GM13977 (cell line): ENCODE results near the gene SUPT20H.
A peak's percentile ranks its signal among the peaks of the same experiment; 100 is the strongest.

Experiments
- DNase-seq: peaks from one replicate; pipeline ENCODE4 v3.0.0; 2012; ENCODE audit warnings: low spot score
- in situ Hi-C: fragments of 300-500 bp; cut with MboI; formaldehyde crosslinking; loops from one replicate; pipeline ENCODE4 v1.12.0; 2022; ENCODE audit warnings: low sequenced_read_pairs, low pct_unique_long_range_greater_than_20kb, mixed read lengths, inconsistent platforms; ENCODE audit not compliant: unreplicated experiment
- TF ChIP-seq, protein P1 (sequence below): IDR thresholded peaks from 2 replicates; pipeline ENCODE4 v1.5.1; 2012; ENCODE audit warnings: mild to moderate bottlenecking, control low read depth; ENCODE audit not compliant: insufficient read depth; ENCODE audit errors: extremely low read depth, missing control alignments

SUPT20H gene

DNA sequence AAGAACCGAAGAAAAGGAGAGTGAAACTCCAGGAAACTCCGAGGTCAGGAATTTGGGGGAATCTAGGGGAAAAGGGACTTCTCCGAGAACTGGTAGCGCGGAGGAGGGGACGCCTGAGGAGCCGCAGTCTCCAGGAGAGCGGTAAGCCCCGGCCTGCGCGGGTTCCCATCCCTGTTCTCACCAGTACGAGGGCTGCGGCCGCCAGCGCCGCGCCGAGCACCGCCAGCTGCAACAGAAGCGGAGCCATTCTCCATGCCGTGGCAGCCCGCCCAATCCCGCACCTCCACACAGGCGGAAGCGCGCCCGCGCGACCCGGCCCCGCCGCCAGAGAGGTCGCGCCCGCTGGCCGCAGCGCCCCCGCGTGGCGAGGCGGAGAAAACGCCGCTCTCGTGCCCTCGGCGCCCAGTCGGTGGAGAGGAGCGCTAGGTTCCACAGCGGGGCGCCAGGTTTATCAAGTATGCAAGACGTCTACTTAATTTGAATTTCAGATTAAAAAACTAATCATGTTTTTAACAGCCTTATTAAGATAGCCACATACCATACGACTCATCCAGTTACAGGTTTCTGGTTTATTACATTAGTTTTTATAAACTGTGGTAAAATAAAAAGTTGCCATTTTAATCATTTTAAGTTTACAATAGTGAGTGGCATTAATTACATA lies 60.3 kb downstream of the SUPT20H start, which contains the start of gene ALG5:
ALG5 (minus strand) TSS at position 287 of the 661 bp plus-strand sequence; CDS start at position 247, 40 bp downstream.
- TF ChIP-seq, protein P1, sequence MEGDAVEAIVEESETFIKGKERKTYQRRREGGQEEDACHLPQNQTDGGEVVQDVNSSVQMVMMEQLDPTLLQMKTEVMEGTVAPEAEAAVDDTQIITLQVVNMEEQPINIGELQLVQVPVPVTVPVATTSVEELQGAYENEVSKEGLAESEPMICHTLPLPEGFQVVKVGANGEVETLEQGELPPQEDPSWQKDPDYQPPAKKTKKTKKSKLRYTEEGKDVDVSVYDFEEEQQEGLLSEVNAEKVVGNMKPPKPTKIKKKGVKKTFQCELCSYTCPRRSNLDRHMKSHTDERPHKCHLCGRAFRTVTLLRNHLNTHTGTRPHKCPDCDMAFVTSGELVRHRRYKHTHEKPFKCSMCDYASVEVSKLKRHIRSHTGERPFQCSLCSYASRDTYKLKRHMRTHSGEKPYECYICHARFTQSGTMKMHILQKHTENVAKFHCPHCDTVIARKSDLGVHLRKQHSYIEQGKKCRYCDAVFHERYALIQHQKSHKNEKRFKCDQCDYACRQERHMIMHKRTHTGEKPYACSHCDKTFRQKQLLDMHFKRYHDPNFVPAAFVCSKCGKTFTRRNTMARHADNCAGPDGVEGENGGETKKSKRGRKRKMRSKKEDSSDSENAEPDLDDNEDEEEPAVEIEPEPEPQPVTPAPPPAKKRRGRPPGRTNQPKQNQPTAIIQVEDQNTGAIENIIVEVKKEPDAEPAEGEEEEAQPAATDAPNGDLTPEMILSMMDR: peak; percentile 99
- in situ Hi-C loops: no loop called here
- peak; percentile 91 for DNase-seq

DNA sequence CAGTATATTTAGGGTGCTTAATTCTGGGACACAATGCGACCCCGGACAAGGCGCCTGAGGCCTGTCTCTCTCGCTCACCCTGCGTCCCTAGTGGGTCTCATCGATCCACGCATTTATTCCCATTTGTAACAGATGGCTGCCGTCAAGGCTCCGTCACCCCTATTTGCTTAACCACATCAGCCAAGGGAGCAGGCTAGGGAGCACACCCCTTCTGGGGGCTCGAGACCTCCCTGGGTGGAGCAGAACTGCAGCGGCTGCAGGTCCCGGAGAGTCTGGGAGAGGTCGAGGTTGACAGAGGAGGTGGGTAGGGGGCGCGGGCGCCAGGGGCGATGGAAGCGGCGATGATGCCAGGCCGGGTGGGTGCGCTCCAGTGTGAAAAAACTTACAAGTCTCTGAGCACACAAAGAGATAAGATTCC lies 60.9 kb downstream of the SUPT20H start:
- TF ChIP-seq, protein P1: no peak
- peak; percentile 7 for DNase-seq
- in situ Hi-C loops: no loop called here

DNA sequence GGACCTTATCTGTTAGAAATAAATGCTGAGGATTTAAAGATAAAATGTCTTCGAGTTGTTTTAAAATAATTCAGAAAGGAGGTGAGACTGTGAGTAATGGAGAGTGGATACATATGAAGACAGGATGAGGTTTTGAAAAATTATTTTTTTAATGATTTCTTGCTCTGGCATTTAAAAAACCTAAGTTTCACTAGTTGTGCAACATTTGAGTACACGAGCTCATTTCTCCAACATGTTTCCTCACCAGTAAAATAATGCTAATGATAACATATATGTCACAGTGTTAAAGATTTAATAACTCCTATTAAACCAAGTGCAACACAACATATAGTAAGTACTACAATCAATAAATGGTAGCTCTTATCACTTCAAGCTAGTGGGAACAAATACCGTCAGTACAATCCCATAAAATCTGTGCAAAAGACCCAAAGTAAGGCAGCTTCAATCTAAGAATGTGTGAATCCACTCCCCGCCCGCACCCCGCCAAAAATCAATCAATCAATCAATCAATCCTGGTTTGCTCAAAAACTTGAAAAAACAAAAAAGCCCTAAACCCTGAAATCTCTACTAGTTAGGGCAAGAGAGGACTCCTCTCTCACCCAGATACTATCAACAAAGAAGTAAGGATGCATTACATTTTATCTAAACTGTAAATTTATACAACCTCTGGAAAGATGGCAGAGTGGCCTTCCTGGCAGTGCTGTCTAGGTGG lies 61.6 kb downstream of the SUPT20H start:
- DNase-seq: no peak
- TF ChIP-seq, protein P1: no peak
- in situ Hi-C loops: no loop called here

DNA sequence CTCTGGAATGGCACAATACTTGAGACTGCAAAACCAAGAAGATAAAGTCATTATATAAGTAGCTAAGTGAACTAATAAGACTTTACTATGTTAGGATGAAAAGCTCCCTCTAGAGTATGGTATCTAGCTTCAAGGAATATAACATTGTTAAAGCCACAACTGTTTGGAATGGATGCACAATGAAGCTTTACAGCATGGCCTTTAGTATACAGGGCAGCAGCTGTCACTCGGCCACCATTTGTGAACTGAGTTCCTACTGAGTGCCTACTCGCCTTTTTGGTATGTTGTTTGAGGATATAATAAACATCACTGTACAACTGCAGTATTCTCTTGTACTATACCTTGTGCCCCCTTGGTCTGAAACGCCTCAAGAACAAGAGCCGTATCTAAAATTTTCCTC lies 67.1 kb downstream of the SUPT20H start:
- TF ChIP-seq, protein P1: no peak
- DNase-seq: no peak
- in situ Hi-C loops: no loop called here

DNA sequence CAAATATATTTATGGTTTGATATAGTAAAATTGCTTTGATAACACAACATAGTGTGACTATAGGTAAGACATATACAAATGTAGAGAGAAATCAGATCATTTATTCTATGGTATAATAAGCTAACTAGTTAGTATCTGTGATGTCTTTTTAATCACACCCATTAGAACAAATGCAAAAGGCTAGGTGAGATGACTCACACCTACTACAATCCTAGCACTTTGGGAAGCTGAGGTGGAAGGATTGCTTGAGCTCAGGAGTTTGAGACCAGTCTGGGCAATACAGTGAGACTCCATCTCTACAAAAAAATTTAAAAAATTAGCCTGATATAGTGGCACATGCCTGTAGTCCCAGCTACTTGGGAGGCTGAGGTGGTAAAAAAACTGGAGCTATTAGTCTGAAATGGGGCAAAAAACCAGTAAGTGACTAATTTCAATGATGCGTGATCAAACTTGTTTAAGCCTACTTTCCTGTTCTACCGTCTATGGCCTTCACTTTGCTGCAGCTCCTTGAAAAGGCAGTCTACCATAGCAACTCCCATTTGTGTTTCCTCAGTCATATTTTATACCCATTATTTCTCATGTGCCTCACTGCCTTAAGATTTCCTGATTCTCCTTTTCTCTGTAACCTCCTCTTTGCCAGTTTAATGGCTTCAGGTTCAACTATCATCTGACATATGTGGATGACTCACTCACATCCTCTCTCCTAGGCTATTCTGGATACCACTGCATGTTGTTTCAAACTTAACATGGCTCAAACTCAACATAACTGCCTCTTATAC lies 72.8 kb downstream of the SUPT20H start:
- TF ChIP-seq, protein P1: no peak
- DNase-seq: no peak
- in situ Hi-C loops: loop anchor here (10.0 kb wide), 1 partner anchor 132 kb away; no protein-coding TSS in a partner anchor

DNA sequence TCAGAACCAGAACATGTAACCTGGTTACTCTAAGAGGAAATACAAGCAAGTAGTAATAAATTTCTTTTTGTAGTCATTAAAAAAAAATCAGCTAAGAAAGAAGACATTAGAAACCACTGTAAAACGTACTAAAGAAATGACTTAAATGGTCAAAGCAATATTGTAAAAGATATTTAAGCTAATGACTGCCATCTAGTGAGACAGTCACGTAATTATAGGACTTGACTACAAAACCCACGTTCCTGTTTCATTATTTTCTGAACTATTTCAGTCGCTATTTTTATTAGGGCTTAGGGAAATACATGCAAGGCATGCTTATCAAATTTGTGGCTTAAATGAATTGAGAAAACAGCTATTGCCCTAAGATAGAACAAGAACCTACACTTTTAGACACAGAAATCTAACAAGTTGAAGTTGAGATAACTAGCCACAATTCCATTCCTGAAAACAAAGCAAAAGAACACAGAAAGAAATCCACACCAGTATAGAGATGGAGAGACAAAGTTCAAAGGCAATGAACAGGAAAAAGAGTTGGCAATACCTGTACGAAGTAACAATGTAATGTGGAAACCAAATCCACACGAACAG lies 78.2 kb downstream of the SUPT20H start:
- DNase-seq: peak; percentile 37
- TF ChIP-seq, protein P1: peak; percentile 54
- in situ Hi-C loops: loop anchor here (10.0 kb wide), 1 partner anchor 126 kb away; no protein-coding TSS in a partner anchor
